GM21619 (cell line): ENCODE measurements around the gene FASTKD3.

Experiments used
- ATAC-seq: cut with Tn5 transposase; IDR thresholded peaks from one replicate; pipeline ENCODE4 v1.9.1; 2021; ENCODE audit not compliant: unreplicated experiment

FASTKD3 gene

DNA sequence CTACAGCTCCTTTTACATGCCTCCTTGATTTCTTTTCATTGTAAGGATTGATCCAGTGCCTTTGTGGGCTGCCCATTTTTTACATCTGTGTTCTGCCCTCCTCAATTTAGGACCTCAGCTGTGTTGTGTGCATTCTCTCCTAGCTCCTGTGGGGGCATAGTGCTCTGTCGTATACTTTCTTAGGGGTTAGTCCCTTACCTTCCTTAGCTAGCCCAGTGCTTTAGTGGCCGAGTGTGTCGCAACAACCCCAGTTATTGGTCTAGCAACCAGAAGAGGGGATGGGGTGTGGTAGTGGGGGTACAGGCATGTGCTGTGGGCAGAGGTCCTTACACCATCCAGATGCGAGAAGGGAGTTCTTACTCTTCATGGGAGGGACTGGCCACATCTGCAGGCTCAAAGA is 12.3 kb upstream of the FASTKD3 start:
- no peak for ATAC-seq

DNA sequence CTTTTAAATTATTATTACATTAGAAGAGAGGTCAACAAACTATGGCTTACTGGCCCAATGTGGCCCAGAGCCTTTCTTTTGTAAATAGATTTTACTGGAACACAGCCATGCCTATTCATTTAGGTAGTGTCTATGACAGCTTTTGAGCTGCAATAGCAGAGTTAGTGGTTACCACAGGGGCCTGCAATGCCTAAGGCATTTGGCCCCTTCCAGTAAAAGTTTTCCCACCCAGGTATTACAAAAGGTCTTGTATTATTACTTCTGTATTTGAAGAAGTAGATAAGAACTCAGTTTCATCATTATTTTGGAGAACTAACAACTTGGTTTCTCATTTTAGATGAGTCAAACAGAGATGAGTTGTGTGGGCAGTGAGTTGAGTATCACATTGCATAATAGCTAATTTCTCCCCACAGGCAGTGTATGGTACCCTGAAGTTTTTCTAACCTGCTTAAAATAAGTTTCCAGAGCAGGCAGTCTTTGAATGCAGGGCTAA is 9.6 kb upstream of the FASTKD3 start:
- peak; percentile 95 for ATAC-seq

DNA sequence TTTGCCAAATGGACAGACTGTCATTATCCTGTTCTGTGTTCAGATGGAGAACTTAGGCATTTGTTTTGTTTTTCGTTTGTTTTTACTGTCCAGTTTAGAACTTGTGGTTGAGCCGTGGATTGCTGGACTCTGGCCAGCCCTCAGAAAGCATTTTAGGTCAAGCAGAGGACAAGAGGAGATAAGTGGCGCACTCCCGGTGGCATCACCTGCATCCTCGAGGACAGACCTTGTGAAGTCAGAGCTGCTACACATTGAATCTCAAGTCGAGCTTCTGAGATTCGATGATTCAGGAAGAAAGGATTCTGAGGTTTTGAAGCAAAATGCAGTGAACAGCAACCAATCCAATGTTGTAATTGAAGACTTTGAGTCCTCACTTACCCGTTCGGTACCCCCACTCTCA is 9.0 kb upstream of the FASTKD3 start:
- no peak for ATAC-seq

DNA sequence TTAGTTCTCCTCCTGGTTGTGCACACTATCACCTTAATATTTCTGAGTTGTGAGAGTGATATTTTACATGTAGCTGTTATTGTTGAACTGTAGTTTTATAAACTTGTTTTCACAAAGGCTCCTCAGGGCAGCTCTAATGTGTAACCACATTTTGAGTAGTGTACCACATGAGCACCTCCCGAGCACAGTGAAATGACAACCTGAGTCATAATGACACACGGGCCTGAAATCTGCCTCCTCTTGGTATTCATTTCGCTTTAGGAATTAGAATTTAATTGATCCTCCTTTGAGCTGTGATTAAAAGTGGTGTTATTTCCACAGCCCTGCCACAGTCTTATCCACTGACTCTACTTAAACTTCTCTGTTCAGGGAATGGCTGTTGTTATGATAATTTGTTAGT is 8.0 kb upstream of the FASTKD3 start:
- ATAC-seq, result peak; percentile 48

DNA sequence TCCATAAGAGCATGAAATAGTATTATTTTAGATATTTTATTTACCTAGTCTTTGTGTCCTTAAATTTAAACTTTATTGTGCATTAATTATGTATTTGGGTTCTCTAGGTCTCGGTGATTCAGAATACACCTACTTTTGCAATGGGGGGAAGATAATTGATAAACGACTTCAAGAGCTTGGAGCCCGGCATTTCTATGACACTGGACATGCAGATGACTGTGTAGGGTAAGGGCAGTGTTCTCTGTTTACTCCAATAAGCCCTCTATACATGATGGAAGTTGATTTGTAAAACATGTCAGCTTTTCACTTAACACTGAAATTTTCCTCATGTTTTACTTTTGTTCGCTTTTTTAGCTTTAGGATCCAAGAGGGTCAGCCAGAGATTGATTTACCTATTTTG is 6.3 kb upstream of the FASTKD3 start:
- no peak for ATAC-seq

DNA sequence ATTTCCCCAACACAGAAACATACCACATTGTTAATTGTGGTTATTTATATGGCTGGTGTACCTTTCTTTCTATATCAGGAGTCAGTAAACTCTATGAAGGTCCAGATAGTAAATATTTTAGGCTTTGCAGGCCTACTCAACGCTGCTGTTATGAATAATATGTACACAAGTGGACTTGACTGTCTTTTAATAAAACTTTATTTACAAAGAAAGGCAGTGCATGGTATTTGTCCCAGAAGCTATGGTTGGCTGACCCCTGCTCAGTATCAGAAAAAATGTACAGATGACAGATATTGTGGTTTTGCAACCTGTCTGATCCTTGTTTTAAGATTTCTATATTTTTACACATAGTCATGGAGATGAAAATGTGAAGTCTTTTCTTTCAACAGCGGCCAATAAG is 5.8 kb upstream of the FASTKD3 start:
- no peak for ATAC-seq

DNA sequence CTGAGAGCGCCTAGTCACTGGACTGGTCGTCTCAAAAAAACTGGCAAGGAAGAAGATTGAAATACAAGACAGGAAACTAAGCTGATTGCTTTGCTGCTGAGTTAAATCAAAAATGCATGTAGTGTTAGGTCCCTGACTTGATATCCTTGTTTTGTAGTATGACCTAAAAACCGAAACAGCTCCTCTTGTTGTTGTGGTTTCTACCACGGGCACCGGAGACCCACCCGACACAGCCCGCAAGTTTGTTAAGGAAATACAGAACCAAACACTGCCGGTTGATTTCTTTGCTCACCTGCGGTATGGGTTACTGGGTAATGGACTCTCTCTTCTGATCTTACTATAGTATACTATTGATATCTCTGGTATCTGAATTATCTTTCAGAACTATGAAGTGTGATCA is 4.4 kb upstream of the FASTKD3 start:
- ATAC-seq, result no peak

DNA sequence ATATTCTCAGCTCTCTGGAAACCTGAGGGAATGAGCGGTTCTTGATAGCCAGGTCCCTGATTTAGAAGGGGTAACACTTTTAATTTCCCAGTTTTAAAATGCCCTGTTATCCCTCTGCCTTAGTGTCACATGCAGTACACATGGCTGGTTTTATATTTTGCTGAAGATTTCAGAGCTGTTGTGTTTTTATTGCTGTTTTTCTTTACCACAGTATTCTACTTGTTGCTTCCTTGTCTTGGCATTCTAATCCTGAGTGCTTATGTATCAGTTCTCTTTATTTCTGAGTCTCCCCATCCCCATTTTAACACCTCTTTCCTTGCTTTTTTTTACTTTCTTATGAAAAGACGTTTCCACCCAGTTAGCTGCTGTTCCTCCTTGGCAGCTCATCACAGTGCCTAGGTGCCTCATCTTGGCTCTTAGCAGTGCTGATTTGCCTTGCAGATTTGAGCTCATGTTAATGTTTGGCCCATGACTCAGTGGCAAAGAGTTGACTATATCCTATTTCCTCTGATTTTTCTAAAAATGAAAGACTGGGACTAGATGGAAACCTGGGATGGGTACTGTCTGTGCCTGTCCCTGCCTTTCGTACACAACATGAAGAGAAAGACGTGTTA is 3.8 kb upstream of the FASTKD3 start:
- no peak for ATAC-seq

- ATAC-seq, result no peak
Observed at GRCh38 chr5:7871653-7872052, 2.8 kb upstream of the FASTKD3 start.

GRCh38 chr5:7869474-7870136 is 774 bp upstream of the FASTKD3 start:
- ATAC-seq, result peak; percentile 28

DNA sequence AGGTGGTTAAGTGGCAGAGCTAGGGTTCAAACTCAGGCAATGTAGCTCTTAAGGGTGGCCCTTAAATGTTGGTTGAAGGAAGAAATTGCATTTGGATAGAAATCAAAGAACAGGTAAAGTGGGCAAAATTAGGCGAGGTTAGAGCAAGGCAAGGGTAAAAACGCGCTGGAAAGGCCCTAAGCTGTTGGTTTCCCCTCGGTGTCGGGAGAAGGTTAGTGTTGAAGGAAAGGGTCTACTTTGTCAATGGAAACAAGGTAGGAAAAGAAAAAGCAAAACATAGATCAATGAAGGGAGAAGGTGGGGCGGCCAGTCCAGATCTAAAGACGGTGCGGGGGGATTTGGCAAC is 431 bp downstream of the FASTKD3 start:
- ATAC-seq, result no peak

GRCh38 chr5:7867260-7867659 is 1.6 kb downstream of the FASTKD3 start:
- ATAC-seq, result no peak

GRCh38 chr5:7866196-7866595 is 2.6 kb downstream of the FASTKD3 start:
- ATAC-seq, result no peak

- no peak for ATAC-seq
Observed at GRCh38 chr5:7857926-7858632, 10.8 kb downstream of the FASTKD3 start.

DNA sequence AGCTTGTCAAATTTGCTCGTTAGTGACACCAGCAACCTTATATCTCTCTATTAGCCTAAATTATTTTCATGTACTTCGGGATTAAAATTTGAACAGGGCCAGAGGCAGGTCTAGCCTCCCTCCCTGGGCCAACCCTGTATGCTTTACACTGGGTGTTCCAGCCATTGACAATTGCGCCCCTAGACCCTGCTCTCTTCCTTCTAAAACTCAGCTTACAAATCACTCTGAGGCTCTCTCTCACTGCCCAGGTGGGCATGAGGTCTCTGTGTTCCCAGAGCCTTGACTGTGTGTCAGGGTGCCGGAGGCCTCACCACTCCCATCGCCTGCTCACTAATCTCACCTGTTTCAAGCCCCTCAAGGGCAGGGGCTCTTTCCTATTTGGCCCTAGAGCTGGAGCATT is 11.5 kb downstream of the FASTKD3 start:
- ATAC-seq, result no peak

DNA sequence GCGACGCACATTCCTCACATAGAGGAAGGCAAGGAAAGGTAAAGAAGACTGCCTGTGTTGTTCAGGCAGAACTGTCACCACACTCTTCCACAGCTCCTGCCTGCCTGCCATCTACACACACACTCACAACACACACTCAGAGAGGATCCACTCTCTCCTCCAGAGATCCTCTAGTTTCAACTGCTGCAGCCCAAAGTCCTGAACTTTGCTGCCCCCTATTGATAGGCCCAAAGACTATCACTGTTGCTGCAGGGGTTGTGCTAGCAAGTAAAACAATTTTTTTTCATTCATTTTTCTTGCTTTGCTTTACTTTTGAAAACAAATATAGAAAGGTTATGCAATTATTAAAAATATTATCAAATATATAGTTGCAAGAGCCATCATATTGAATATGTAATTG is 12.0 kb downstream of the FASTKD3 start:
- ATAC-seq, result no peak

GRCh38 chr5:7855611-7856010 is 13.2 kb downstream of the FASTKD3 start:
- ATAC-seq, result no peak

GRCh38 chr5:7852988-7853387 is 15.8 kb downstream of the FASTKD3 start:
- ATAC-seq, result no peak

- no peak for ATAC-seq
Observed at GRCh38 chr5:7852542-7852941, 16.3 kb downstream of the FASTKD3 start.

GRCh38 chr5:7851617-7852289 is 17.1 kb downstream of the FASTKD3 start:
- no peak for ATAC-seq

GRCh38 chr5:7851240-7851592 is 17.6 kb downstream of the FASTKD3 start:
- ATAC-seq, result no peak
